CD4-positive, alpha-beta T cell treated with Interleukin-10 for 1 hour (primary cell): ENCODE data around the gene OR1Q1.
"Not testable (repeated sequence)": the region's sequence is repeated elsewhere in the genome, so short reads cannot be mapped to it uniquely, and the experiment has no call there.

Experiments
- DNase-seq: peaks from one replicate; pipeline ENCODE4 v3.0.0-alpha.2; 2020

OR1Q1 gene, protein sequence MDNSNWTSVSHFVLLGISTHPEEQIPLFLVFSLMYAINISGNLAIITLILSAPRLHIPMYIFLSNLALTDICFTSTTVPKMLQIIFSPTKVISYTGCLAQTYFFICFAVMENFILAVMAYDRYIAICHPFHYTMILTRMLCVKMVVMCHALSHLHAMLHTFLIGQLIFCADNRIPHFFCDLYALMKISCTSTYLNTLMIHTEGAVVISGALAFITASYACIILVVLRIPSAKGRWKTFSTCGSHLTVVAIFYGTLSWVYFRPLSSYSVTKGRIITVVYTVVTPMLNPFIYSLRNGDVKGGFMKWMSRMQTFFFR

DNA sequence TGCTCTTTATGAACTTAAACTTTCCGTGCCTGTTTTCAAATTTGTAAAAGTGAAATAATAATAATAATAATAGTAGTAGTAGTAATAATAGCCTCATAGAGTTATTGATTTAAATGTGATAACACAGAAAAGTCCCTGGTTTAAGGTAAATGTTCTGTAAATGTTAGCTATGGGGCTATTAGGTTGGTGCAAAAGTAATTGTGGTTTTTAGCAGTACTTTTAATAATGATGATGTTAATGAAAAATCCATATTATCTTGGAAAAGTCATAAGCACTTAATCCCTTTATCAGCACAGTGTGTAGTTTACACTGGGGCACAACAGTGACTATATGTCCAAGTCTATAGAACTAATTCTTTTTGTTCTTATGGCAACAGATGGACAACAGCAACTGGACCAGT lies at the start of gene OR1Q1:
Gene OR1Q1, plus strand, starts transcription at position 377 of the 400 bp plus-strand sequence. Its CDS starts 0 bp downstream, at position 377.
- no peak for DNase-seq

DNA sequence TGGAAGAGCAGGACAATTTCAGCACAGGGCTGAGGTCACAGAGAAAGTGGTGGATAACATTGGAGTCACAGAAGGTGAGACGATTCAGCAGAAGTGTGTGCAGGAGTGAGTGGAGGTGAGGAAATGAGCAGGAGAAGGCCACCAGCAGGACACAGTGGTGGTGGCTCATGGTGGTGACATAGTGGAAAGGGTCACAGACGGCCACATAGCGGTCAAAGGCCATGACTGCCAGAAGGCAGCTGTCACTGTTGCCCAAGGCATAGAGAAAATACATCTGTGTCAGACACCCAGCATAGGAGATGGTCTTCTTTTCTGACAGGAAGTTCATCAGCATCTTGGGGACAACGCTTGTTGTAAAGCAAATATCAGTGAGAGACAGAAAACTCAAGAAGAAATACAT lies 46.6 kb upstream of the OR1Q1 start:
- no peak for DNase-seq

DNA sequence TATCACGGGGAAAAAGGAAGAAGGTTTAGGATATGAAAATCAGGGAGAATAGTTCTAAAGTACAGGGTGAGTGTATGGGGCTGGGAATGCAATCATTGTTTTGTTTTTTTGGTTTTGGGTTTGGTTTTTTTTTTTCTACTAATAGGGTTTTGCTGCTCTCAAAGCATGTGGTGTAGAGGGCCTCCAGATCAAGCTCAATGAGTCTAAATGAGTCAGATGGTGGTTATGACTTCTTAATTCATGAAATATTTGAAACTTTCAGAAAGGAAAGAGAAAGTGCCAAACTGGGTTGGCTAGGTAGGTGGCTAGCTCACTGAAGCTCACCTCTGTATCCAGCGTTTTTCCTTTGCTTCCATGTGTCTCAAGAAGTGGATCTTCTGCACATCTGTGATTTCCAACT lies 42.1 kb upstream of the OR1Q1 start:
- DNase-seq: no peak

- DNase-seq: no peak
Observed at GRCh38 chr9:122579874-122580273, 34.7 kb upstream of the OR1Q1 start.

- no peak for DNase-seq
Observed at GRCh38 chr9:122580360-122580759, 34.2 kb upstream of the OR1Q1 start.

DNA sequence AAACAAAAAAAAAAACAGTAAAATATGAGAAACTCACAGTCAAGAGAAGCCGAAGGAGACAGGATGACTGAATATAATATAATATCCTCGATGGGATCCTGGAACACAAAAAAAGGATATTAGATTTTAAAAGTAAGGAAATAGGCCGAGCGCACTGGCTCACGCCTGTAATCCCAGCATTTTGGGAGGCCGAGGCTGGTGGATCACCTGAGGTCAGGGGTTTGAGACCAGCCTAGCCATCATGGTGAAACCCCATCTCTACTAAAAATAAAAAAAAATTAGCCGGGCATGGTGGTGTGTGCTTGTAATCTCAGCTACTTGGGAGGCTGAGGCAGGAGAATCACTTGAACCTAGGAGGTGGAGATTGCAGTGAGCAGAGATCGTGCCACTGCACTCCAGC lies 31.3 kb upstream of the OR1Q1 start, which contains the start of gene OR1L8:
Gene OR1L8, minus strand, starts transcription at position 101 of the 400 bp plus-strand sequence. CDS start 14,907 bp downstream, outside the sequence.
- not testable (repeated sequence) for DNase-seq

- no peak for DNase-seq
Observed at GRCh38 chr9:122605691-122606090, 8.8 kb upstream of the OR1Q1 start.

- no peak for DNase-seq
Observed at GRCh38 chr9:122606587-122606986, 8.0 kb upstream of the OR1Q1 start.

DNA sequence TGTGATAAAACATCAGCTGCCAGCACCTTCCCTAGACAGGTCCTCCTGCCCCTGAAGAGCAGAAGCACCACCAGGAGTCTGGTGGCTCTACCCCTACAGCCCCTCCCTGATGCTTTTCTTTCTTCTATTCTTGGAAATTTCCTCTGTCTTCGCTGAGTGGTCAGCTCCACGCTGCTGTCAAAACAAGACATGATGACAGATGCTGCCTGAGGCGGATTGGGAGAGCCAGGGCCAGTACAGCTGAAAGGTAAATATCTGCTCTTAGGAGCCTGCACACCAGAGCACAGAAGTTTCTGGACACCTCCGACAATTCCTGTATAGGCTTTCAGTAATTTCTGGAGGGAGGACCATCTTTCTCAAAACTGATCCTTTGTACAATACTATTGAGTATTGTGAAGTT lies 4.7 kb upstream of the OR1Q1 start:
- DNase-seq: no peak

GRCh38 chr9:122619996-122620395 lies 5.5 kb downstream of the OR1Q1 start:
- DNase-seq: no peak

- no peak for DNase-seq
Observed at GRCh38 chr9:122642226-122642625, 27.7 kb downstream of the OR1Q1 start.

DNA sequence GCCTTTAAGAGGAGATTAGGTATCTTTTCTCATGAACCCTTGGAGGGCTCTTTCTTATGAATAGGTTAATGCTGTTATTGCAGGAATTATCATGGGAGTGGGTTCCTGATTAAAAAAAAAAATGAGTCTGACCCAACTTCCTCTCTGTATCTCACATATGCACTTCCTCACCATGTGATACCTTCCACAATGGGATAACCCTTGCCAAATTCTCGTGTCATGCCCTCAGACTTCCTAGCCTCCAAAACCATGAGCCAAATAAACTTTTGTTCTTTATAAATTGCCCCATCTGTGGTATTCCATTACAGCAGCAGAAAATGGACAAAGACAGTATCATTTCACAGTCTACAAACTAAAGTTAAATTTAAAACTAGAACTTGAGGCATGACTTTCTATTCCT lies 41.8 kb downstream of the OR1Q1 start:
- DNase-seq: no peak

- no peak for DNase-seq
Observed at GRCh38 chr9:122657527-122657926, 43.0 kb downstream of the OR1Q1 start, which contains the start of gene OR1B1. Gene OR1B1 (minus strand): TSS chr9:122657627.

- no peak for DNase-seq
Observed at GRCh38 chr9:122661416-122661815, 46.9 kb downstream of the OR1Q1 start, which contains the start of gene OR1L1. Gene OR1L1 (plus strand): TSS chr9:122661716. CDS start chr9:122661716, 0 bp downstream.
